GM19324 (cell line): ENCODE data around the gene EEFSEC.

Experiments
- ATAC-seq: cut with Tn5 transposase; IDR thresholded peaks from one replicate; pipeline ENCODE4 v1.9.1; 2021; ENCODE audit warnings: mild to moderate bottlenecking, moderate library complexity; ENCODE audit not compliant: unreplicated experiment, low FRiP score

The EEFSEC gene

DNA sequence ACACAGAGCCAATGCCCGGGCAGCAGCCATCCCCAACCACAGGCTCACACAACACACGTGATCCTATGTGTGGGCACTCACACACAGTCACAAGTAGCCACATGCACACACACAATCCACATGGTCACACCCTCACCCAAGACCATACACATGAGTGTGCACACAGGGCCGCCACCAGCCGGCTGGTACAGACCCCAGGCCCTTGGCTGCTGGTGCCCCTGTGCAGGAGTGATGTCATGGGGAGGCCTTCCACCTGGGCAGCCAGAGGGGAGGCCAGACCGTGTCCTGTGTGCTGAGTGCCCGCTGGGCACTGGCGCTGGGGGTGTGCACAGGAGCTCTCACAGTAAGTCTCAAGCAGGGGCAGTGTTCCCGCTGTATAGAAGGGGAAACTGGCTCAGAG lies 276.5 kb downstream of the EEFSEC start:
- ATAC-seq, result no peak

DNA sequence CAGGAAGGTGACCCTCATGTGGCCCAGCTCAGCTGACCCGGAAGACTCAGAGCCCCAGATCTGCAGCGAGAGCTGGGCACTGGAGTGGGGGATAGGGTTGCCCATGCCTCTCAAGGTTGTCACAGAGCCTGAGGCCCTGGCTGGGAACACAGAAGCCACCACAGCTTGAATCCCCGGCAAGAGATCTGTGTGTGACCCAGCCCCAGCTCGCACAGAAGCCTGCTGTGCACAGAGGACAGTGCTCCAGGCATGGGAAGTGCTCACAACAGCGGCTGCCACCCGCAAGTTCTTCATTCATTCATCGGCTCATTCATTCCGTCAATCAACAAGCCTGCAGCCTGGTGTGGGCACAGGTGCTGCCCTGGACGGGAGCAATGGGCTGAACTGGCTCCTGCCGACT lies 277.0 kb downstream of the EEFSEC start:
- no peak for ATAC-seq

GRCh38 chr3:128430731-128431130 lies 277.4 kb downstream of the EEFSEC start:
- ATAC-seq, result no peak

- ATAC-seq, result no peak
Observed at GRCh38 chr3:128431803-128432300, 278.6 kb downstream of the EEFSEC start.

- ATAC-seq, result no peak
Observed at GRCh38 chr3:128432301-128432970, 279.2 kb downstream of the EEFSEC start.

DNA sequence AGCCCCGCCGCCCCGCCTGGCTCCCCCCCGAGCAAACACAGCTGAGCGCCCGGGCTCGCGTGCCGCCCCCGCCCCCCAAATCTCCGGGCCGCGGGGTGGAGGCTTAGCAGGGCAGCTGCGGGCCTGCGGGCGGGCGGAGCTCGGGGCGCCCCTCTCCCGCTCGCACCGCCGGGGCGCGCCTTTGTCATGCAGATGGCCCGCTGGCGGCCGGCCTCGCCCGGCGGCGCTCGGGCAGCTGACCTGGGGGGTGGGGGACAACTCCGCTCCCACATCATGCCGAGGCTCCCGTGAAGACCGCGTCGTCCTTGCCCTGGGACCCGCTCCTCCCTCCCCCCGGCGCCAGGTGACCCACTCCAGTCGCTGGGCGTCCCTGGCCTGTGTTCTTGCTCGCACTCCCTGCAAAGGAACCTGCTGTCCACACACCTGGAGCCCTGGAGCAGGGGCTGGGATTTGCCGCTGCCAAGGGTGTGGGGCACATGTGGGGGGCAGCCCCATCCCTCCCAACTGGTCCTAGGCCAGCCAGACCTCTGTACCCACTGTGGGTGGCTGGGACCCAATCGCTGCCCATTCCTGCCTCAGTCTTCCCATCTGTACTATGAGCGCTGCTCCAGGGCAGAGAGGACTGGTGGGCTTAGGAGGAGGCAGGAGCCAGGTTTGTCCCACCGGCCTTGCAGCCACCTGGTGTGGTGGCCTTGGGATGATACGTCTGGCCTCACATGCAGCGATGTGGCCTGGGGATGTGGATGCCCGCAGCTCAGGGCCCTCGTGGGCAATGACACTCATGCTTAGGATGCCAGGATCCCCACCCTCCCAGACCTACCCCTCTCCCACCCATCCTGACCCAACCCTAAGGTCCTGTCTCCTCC lies 279.9 kb downstream of the EEFSEC start:
- ATAC-seq, result no peak

- no peak for ATAC-seq
Observed at GRCh38 chr3:128433837-128434165, 280.5 kb downstream of the EEFSEC start.

DNA sequence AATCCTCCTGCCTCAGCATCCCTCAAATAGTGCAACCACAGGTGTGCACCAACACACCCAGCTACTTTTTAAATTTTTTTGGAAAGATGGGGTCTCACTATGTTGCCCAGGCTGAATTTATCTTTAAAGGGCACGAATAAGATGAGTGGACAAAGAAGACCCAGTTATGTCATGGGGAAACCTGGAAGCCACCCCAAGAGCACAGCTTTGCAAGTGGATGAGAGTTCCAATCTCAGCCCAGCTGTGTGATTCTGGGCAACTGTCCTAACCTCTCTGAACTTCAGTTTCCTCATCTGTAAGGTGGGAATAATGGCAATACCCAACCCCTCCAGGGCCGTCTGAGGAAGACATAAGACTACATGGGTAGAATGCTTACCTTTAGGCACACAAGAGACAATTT lies 281.2 kb downstream of the EEFSEC start:
- ATAC-seq, result no peak

DNA sequence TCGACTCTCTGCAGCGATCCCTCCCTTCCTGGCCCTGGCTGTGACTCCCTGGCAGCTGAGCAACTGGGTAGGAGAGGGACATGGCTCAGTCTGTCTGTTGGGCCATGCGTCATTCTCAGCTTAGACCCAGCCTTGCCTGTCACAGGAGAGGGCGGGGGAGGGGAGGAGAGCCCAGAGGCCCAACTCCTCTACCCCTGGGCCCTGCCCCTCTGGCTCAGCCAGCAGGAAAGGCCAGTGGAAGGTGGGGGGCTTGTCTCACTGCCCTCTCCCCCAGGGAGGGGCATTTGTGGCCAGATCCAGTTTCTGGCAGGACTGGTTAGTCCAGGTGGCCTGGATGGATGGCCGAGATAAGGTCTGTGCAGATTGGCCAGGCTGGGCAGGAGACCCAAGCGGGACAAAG lies 281.8 kb downstream of the EEFSEC start:
- no peak for ATAC-seq

DNA sequence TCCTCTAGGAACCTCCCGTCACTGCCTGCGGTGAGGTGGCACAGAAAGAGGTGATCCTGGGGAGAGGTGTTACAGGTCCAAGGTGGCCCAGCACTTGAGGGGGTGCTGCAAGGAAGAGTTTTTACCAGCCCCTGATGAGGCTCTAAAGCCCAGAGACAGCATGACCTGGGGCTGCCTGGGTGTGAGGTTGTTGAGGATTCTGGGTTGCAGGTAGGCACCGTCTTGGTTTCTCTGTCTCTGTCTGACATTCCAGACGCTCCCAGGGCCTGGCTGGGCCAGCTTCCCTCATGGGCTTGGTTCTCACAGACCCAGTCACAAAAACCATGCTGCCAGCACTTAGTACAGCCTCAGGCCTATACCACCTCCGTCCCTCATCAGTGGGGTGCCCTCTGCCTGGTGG lies 282.3 kb downstream of the EEFSEC start:
- no peak for ATAC-seq

GRCh38 chr3:128436214-128436613 lies 282.9 kb downstream of the EEFSEC start:
- no peak for ATAC-seq

GRCh38 chr3:128438488-128439072 lies 285.3 kb downstream of the EEFSEC start:
- no peak for ATAC-seq

GRCh38 chr3:128439226-128439625 lies 285.9 kb downstream of the EEFSEC start:
- no peak for ATAC-seq

DNA sequence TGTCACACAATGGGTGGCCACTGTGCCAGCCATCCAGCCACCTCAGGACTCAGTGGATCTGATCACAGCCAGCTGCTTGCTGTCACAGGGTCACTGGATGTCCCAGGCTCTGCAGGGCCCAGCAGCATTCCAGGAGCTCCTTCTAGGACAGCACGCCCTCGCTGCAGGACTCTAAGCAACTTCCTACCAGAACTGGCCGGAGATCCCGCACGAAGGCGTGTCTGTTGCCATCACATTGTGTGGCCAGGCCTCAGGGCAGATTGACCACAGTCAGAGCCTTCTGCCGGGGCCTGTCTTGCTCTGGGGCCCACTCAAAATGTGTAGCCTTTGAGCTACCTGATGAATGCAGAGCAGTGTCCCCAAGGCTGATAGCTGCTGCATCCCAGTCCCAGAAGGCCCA lies 288.8 kb downstream of the EEFSEC start:
- no peak for ATAC-seq

GRCh38 chr3:128442949-128443348 lies 289.7 kb downstream of the EEFSEC start:
- ATAC-seq, result no peak

- no peak for ATAC-seq
Observed at GRCh38 chr3:128443771-128444170, 290.5 kb downstream of the EEFSEC start.

DNA sequence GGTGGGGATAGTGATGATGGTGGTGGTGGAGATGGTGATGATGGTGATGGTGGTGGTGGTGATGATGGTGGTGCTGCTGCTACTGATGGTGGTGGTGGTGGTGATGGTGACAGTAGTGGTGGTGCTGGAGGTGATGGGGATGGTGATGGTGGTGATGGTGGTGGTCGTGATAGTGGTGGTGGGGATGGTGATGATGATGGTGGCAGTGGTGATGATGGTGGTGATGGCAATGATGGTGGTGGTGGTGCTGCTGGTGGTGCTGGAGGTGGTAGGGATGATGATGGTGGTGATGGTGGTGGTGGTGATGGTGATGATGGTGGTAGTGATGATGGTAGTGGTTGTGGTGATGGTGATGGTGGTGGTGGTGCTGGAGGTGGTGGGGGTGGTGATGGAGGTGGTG lies 292.1 kb downstream of the EEFSEC start:
- no peak for ATAC-seq

DNA sequence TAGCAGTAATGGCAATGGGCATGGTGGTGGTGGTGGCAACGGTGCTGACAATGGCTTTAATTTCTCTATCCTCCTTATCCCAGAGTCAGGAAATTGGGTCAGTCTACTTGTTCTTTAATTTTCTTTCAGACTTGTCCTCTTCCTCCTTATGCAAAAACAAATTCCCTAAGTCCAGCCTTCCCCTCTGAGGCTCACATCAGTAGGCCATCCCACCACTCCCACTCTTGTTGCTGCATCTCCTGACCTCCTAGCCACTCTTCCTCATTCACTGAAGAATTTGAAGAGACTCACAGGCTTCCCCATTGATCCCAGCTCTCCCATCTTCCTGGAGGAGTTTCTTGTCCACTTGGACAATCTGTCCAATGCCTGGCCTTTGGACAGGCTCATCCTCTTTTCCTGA lies 293.5 kb downstream of the EEFSEC start:
- ATAC-seq, result no peak

DNA sequence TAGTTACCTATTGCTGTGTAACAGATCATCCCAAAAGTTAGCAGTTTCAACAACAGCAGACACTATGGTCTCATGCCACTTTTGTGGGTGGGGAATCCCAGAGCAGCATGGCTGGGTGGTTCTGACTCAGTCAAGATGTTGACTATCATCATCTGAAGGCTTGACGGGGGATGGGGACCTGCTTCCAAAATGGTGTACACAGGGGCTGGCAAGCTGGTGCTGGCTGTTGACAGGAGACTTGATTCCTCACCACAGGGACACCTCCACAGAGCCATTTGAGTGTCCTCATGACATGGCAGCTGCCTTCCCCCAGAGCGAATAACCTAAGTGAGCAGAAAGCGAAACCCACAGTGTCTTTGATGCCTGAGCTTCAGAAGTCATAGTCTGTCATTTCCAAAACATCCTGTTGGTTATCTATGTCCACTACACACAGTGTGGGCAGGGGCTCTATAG lies 294.3 kb downstream of the EEFSEC start:
- ATAC-seq, result no peak

DNA sequence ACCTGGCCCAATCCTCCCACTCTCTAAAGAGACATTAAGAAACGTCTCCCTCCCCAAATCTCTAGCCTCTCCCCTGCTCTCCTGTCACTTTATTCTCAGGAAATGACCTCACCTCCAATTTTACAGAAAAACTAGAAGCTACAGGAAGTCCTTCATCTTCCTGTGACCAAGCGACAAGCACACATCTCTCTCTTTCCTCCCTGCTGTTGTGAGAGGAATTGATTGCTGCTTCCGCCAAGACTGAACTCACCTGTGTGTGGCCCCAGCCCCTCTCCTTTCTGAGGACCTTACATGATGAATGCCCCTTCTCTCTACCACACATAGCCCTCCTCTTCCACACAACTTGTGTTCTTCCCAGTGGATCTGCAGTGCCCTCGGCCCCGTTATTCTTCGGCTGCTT lies 295.2 kb downstream of the EEFSEC start:
- no peak for ATAC-seq

DNA sequence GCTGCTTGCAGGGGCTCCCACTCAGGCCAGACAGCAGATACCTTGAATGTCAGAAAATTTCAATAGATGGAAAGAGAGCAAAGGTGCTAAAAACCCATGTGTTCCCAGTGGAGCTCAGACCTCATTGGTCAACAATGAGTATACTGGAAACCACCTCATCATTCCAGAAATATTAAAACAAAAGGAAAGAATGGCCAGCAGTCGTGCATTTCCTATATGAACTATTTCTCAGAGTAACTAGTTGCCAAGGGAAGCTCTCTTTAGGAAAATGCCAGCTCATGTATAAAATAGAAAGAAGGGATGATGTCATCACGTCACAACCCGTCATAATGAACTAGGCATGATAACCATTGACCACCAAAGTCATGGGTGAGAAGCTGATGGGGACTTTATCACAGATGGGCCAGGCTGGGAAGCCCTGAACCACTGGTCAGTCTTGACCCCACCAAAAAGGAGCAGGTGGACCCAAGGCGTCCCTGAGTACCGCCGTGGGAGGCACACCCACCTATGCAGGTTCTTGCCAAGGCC lies 295.9 kb downstream of the EEFSEC start:
- no peak for ATAC-seq
